MM.1S (cell line): Measurements from ENCODE around the gene NSUN3.

Experiments
- DNase-seq: peaks from one replicate; pipeline ENCODE4 v3.0.0-alpha.2; 2015
- H2AFZ ChIP-seq: fragments of 300-600 bp; sonication (generic); 2 replicates; pipeline ENCODE4 v1.6.0; 2016; ENCODE audit warnings: antibody characterized with exemption, low read length
- H3F3A ChIP-seq: fragments of 300-600 bp; sonication (generic); 2 replicates; pipeline ENCODE4 v1.6.1; 2016; ENCODE audit warnings: mild to moderate bottlenecking, antibody characterized with exemption, low read length, moderate library complexity, mixed read lengths; ENCODE audit not compliant: insufficient read depth
- H3K27ac ChIP-seq: fragments of 300-600 bp; sonication (generic); 2 replicates; pipeline ENCODE4 v1.5.1; 2016; ENCODE audit warnings: mild to moderate bottlenecking, low read length
- H3K27me3 ChIP-seq: fragments of 300-600 bp; sonication (generic); replicated peaks from 2 replicates; pipeline ENCODE4 v1.6.0; 2016; ENCODE audit warnings: low read length; ENCODE audit not compliant: insufficient read depth
- H3K36me3 ChIP-seq: fragments of 300-600 bp; sonication (generic); replicated peaks from 2 replicates; pipeline ENCODE4 v1.6.1; 2016; ENCODE audit warnings: mild to moderate bottlenecking, low read length, mixed read lengths; ENCODE audit not compliant: insufficient read depth
- H3K4me1 ChIP-seq: fragments of 300-600 bp; sonication (generic); 2 replicates; pipeline ENCODE4 v1.6.1; 2016; ENCODE audit warnings: low read length, mixed read lengths
- H3K4me2 ChIP-seq: fragments of 300-600 bp; sonication (generic); 2 replicates; pipeline ENCODE4 v1.6.0; 2016; ENCODE audit warnings: low read depth, low read length
- H3K4me3 ChIP-seq: fragments of 300-600 bp; sonication (generic); 2 replicates; pipeline ENCODE4 v1.5.1; 2016; ENCODE audit warnings: low read length, mixed read lengths
- H3K79me2 ChIP-seq: fragments of 300-600 bp; sonication (generic); 2 replicates; pipeline ENCODE4 v1.6.1; 2016; ENCODE audit warnings: mixed run types, low read length, mixed read lengths
- H3K9ac ChIP-seq: fragments of 300-600 bp; sonication (generic); 2 replicates; pipeline ENCODE4 v1.6.1; 2016; ENCODE audit warnings: low read length, mixed read lengths
- H3K9me2 ChIP-seq: fragments of 300-600 bp; sonication (generic); replicated peaks from 2 replicates; pipeline ENCODE4 v1.6.1; 2016; ENCODE audit warnings: mild to moderate bottlenecking, low read length, mixed read lengths; ENCODE audit not compliant: insufficient read depth
- H3K9me3 ChIP-seq: fragments of 300-600 bp; sonication (generic); replicated peaks from 2 replicates; pipeline ENCODE4 v1.6.1; 2016; ENCODE audit warnings: mild to moderate bottlenecking, low read length, mixed read lengths; ENCODE audit not compliant: insufficient read depth
- H4K20me1 ChIP-seq: fragments of 300-600 bp; sonication (generic); 2 replicates; pipeline ENCODE4 v1.6.1; 2016; ENCODE audit warnings: mild to moderate bottlenecking, low read length, moderate library complexity, mixed read lengths; ENCODE audit not compliant: insufficient read depth
- EZH2 ChIP-seq: fragments of 300-600 bp; sonication (generic); optimal IDR thresholded peaks from 2 replicates; pipeline ENCODE3; 2017; ENCODE audit warnings: low read depth, mild to moderate bottlenecking, antibody characterized with exemption, low read length, mixed read lengths
- EZH2phosphoT487 ChIP-seq: fragments of 300-600 bp; sonication (generic); IDR thresholded peaks from 2 replicates; pipeline ENCODE4 v1.6.1; 2018; ENCODE audit warnings: antibody characterized with exemption, low read length
- TF ChIP-seq, protein P1 (sequence below): fragments of 300-600 bp; sonication (generic); IDR thresholded peaks from 2 replicates; pipeline ENCODE4 v1.5.1; 2016; ENCODE audit warnings: antibody characterized with exemption, low read length, mixed read lengths

The NSUN3 gene

DNA sequence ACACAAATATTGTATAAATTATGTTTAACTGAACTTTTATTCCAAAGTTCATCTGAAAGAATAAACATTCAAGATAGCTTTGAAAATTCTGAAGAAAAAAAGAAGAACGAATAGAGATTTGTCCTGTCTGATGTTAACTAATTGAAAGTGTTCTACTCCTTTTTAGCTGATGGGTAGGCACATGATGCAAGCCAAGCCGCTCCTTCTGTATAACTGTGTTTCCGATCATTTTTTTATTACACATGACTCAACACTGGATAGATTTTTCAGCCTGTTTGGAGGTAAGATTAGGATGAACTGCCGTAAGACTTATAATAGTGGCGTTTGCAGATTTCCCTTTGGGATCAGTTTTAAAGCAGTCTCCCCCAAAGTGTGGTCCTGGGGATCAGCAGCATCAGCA lies 19.0 kb downstream of the NSUN3 start:
- H3K9ac ChIP-seq = no peak overlapping the region
- H3K27ac ChIP-seq = no peak overlapping the region
- no peaks in the 10 kb centered on the region for H3F3A ChIP-seq
- H3K36me3 ChIP-seq = no peaks in the 10 kb centered on the region
- H3K9me2 ChIP-seq = no peaks in the 10 kb centered on the region
- H2AFZ ChIP-seq = no peak overlapping the region
- no peak overlapping the region for H3K4me3 ChIP-seq
- no peak overlapping the region for H3K4me2 ChIP-seq
- no peak for DNase-seq
- no peaks in the 10 kb centered on the region for H3K9me3 ChIP-seq
- TF ChIP-seq EZH2phosphoT487 (no peak), EZH2 (no peak)
- TF ChIP-seq, protein P1, sequence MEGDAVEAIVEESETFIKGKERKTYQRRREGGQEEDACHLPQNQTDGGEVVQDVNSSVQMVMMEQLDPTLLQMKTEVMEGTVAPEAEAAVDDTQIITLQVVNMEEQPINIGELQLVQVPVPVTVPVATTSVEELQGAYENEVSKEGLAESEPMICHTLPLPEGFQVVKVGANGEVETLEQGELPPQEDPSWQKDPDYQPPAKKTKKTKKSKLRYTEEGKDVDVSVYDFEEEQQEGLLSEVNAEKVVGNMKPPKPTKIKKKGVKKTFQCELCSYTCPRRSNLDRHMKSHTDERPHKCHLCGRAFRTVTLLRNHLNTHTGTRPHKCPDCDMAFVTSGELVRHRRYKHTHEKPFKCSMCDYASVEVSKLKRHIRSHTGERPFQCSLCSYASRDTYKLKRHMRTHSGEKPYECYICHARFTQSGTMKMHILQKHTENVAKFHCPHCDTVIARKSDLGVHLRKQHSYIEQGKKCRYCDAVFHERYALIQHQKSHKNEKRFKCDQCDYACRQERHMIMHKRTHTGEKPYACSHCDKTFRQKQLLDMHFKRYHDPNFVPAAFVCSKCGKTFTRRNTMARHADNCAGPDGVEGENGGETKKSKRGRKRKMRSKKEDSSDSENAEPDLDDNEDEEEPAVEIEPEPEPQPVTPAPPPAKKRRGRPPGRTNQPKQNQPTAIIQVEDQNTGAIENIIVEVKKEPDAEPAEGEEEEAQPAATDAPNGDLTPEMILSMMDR = no peak
- H3K27me3 ChIP-seq = no peaks in the 10 kb centered on the region
- no peaks in the 10 kb centered on the region for H4K20me1 ChIP-seq
- H3K79me2 ChIP-seq = no peaks in the 10 kb centered on the region
- peaks cover 3% of the 10 kb centered on the region; the same call in 1 of the 2 replicates for H3K4me1 ChIP-seq

DNA sequence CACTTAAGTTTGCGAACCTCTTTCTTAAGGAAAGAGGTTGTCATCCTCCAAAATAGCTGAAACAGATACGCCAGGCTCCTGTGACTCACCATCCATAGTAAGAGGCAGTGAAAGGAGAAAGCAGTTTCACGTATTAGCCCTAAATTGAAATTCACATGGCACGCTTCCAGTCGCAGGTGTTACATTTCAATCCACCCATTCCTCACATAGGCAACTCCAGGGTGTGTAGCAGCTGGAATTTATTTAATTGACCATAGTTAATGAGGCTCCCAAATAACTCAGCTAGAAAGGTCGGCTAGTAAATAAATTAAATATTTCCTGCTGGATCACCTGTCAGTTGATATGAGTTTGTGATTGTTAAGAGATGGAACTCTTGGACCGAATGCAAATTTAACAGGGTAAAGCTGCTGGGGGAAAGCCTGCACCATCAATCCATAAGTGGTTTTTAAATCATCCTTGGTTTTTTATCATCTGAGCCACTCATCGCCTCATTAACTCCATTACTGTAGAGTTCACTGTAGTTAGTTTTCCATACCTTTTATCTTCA lies 19.6 kb downstream of the NSUN3 start:
- no peaks in the 10 kb centered on the region for H3K27me3 ChIP-seq
- no peaks in the 10 kb centered on the region for H3K9me3 ChIP-seq
- TF ChIP-seq EZH2phosphoT487 (no peak), EZH2 (no peak)
- TF ChIP-seq, protein P1 = no peak
- no peaks in the 10 kb centered on the region for H3K79me2 ChIP-seq
- peaks cover 3% of the 10 kb centered on the region; the same call in 1 of the 2 replicates for H3K4me1 ChIP-seq
- H3K9ac ChIP-seq = no peak overlapping the region
- H3F3A ChIP-seq = no peaks in the 10 kb centered on the region
- H3K4me3 ChIP-seq = no peak overlapping the region
- no peaks in the 10 kb centered on the region for H4K20me1 ChIP-seq
- H3K4me2 ChIP-seq = peak overlapping the region; percentile 23; the same call in 1 of the 2 replicates
- no peaks in the 10 kb centered on the region for H3K36me3 ChIP-seq
- H3K27ac ChIP-seq = no peak overlapping the region
- DNase-seq = no peak
- no peaks in the 10 kb centered on the region for H3K9me2 ChIP-seq
- no peak overlapping the region for H2AFZ ChIP-seq

DNA sequence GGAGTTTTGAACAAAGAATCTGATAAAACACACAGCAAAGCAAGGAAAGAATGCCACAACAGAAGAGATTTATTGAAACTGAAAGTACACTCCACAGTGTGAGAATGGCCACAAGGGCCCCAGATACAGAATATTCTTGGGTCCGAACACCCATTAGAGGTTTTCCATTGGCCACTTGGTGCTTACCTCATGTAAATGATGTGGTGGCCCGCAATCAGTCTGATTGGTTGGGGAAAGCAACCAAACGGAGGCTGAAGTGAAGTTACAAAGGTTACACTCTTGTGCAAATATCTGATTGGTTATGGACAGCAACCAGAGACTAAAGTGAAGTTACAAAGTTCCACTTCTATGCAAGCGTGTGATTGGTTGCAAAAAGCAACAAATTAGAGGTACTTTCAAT lies 20.4 kb downstream of the NSUN3 start:
- Histone ChIP-seq H3K4me2 (peak overlapping the region; percentile 23; the same call in 1 of the 2 replicates), H3K9me3 (no peaks in the 10 kb centered on the region), H3K27ac (no peak overlapping the region), H3K4me3 (no peak overlapping the region), H3K79me2 (no peaks in the 10 kb centered on the region), H3K9me2 (no peaks in the 10 kb centered on the region), H3K27me3 (no peaks in the 10 kb centered on the region), H3K4me1 (peaks cover 3% of the 10 kb centered on the region; the same call in 1 of the 2 replicates), H3K36me3 (no peaks in the 10 kb centered on the region), H2AFZ (no peak overlapping the region), H3K9ac (no peak overlapping the region), H4K20me1 (no peaks in the 10 kb centered on the region), H3F3A (no peaks in the 10 kb centered on the region)
- peak; percentile 58 for DNase-seq
- TF ChIP-seq, protein P1 = no peak
- TF ChIP-seq EZH2phosphoT487 (no peak), EZH2 (no peak)
